Urinary bladder (tissue), 4 donors: ENCODE results near the gene VWA2. TPM values are rescaled to one million over a fixed set of nuclear protein-coding genes. Genes with fewer than 3 reads are reported as not detected.
"Not testable (repeated sequence)": the region's sequence is repeated elsewhere in the genome, so short reads cannot be mapped to it uniquely, and the experiment has no call there.

Experiments used
- DNase-seq: peaks from one replicate; pipeline ENCODE4 v3.0.0-alpha.2; 2015; ENCODE audit errors: extremely low spot score
- H3K27ac ChIP-seq: one replicate; pipeline ENCODE4 v1.5.1; 2013; ENCODE audit warnings: low read depth, mild to moderate bottlenecking, moderate library complexity
- H3K36me3 ChIP-seq: one replicate; pipeline ENCODE4 v1.6.1; 2013; ENCODE audit warnings: mild to moderate bottlenecking, moderate library complexity; ENCODE audit not compliant: insufficient read depth
- H3K4me1 ChIP-seq: one replicate; pipeline ENCODE4 v1.6.1; 2013; ENCODE audit warnings: mild to moderate bottlenecking, moderate library complexity; ENCODE audit not compliant: insufficient read depth
- H3K4me3 ChIP-seq: one replicate; pipeline ENCODE4 v1.5.1; 2013; ENCODE audit warnings: low read depth, low read length
- WGBS: extraction: QIAGEN DNeasy Blood & Tissue Kit; methylation state at CpG from one replicate; pipeline ENCODE4 v1.1.7; 2013; 5-methylcytosine and 5-hydroxymethylcytosine counted together
- polyA plus RNA-seq: library from polyadenylated mRNA; stranded (reverse); fragments of 200-250 nt; gene quantifications from one replicate; pipeline ENCODE4 v1.2.3, GENCODE V29; 2013
- total RNA-seq: library from RNA; depleted of rRNA; stranded (reverse); fragments of >200 nt; gene quantifications from one replicate; pipeline ENCODE4 v1.2.3, GENCODE V29; 2014
- donor health status: healthy with polysubstance abuse.
- donor health status: healthy.

Gene VWA2
- total and polyA plus RNA-seq, 2 donors, result 1.0 to 4.6 TPM

- 80% methylated on average over 10 of the region's 10 CpGs for WGBS
- H3K4me1 ChIP-seq, result no peaks in the 10 kb centered on the region
- no peak overlapping the region for H3K4me3 ChIP-seq
- H3K36me3 ChIP-seq, result no peaks in the 10 kb centered on the region
- no peak for DNase-seq
- H3K27ac ChIP-seq, result no peak overlapping the region
These were observed 90.7 kb downstream of the VWA2 start for GRCh38 chr10:114329634-114330365.

GRCh38 chr10:114332301-114333192 is 93.5 kb downstream of the VWA2 start:
- no peaks in the 10 kb centered on the region for H3K4me1 ChIP-seq
- H3K36me3 ChIP-seq, result no peaks in the 10 kb centered on the region
- H3K27ac ChIP-seq, result no peak overlapping the region
- WGBS, result 48% methylated on average over 14 of the region's 14 CpGs
- no peak overlapping the region for H3K4me3 ChIP-seq
- DNase-seq, result no peak

- 89% methylated on average over 5 of the region's 5 CpGs for WGBS
- not testable (repeated sequence) for H3K4me1 ChIP-seq, DNase-seq, H3K36me3 ChIP-seq, H3K27ac ChIP-seq, H3K4me3 ChIP-seq
These were observed 94.4 kb downstream of the VWA2 start for GRCh38 chr10:114333441-114333840.

GRCh38 chr10:114334301-114334700 is 95.2 kb downstream of the VWA2 start:
- 65% methylated on average over 6 of the region's 6 CpGs for WGBS
- Histone ChIP-seq H3K4me3 (no peak overlapping the region), H3K4me1 (no peaks in the 10 kb centered on the region), H3K27ac (no peak overlapping the region), H3K36me3 (no peaks in the 10 kb centered on the region)
- no peak for DNase-seq

GRCh38 chr10:114335614-114336013 is 96.6 kb downstream of the VWA2 start:
- Histone ChIP-seq H3K27ac (no peak overlapping the region), H3K4me3 (no peak overlapping the region), H3K4me1 (no peaks in the 10 kb centered on the region), H3K36me3 (no peaks in the 10 kb centered on the region)
- 60% methylated on average over 3 of the region's 3 CpGs for WGBS
- no peak for DNase-seq

- no peaks in the 10 kb centered on the region for H3K4me1 ChIP-seq
- DNase-seq, result no peak
- WGBS, result 88% methylated on average over 10 of the region's 10 CpGs
- H3K36me3 ChIP-seq, result no peaks in the 10 kb centered on the region
- no peak overlapping the region for H3K4me3 ChIP-seq
- no peak overlapping the region for H3K27ac ChIP-seq
These were observed 97.9 kb downstream of the VWA2 start for GRCh38 chr10:114336823-114337509.

GRCh38 chr10:114337510-114338462 is 98.7 kb downstream of the VWA2 start:
- H3K4me1 ChIP-seq, result no peaks in the 10 kb centered on the region
- no peak overlapping the region for H3K27ac ChIP-seq
- H3K4me3 ChIP-seq, result no peak overlapping the region
- no peaks in the 10 kb centered on the region for H3K36me3 ChIP-seq
- DNase-seq, result no peak
- WGBS, result 89% methylated on average over 19 of the region's 19 CpGs

- H3K4me1 ChIP-seq, result no peaks in the 10 kb centered on the region
- WGBS, result 90% methylated on average over 8 of the region's 8 CpGs
- no peak overlapping the region for H3K27ac ChIP-seq
- no peaks in the 10 kb centered on the region for H3K36me3 ChIP-seq
- no peak overlapping the region for H3K4me3 ChIP-seq
- DNase-seq, result no peak
These were observed 101.8 kb downstream of the VWA2 start for GRCh38 chr10:114340816-114341215.

Other genes starting within 250 kb of the VWA2 start
- gene ADRB1, start 195.4 kb upstream of the VWA2 start, total RNA-seq, result 1.7 TPM
- gene ADRB1, start 195.4 kb upstream of the VWA2 start, polyA plus RNA-seq, result 0.57 TPM
- gene CCDC186, start 65.1 kb upstream of the VWA2 start, total RNA-seq, result 83.1 TPM
- 5.7 TPM for gene CCDC186, start 65.1 kb upstream of the VWA2 start, polyA plus RNA-seq
- 0.53 TPM for gene TDRD1, start 59.9 kb upstream of the VWA2 start, total RNA-seq
- 0.04 TPM for gene TDRD1, start 59.9 kb upstream of the VWA2 start, polyA plus RNA-seq
- 32.6 TPM for gene AFAP1L2, start 165.2 kb downstream of the VWA2 start, total RNA-seq
- 9.1 TPM for gene AFAP1L2, start 165.2 kb downstream of the VWA2 start, polyA plus RNA-seq